Spinal cord (tissue), 10 donors: ENCODE measurements around the gene DIP2C. TPM values are rescaled to one million over a fixed set of nuclear protein-coding genes. Genes with fewer than 3 reads are reported as not detected.

Source experiments
- DNase-seq, 6 donors: peaks; one replicate each; pipeline versions ENCODE4 v3.0.0 to v3.0.0-alpha.2; 2013 to 2015; ENCODE audit warnings: low spot score in 6 of 6, low read depth in 4 of 6
- H3K27ac ChIP-seq: one replicate; pipeline ENCODE4 v1.5.1; 2013; ENCODE audit warnings: low read depth, low read length, control low read depth
- H3K27me3 ChIP-seq: one replicate; pipeline ENCODE4 v1.6.1; 2013; ENCODE audit warnings: low read length; ENCODE audit not compliant: control insufficient read depth, insufficient read depth
- H3K36me3 ChIP-seq: one replicate; pipeline ENCODE4 v1.6.1; 2013; ENCODE audit warnings: low read length; ENCODE audit not compliant: control insufficient read depth, insufficient read depth
- H3K4me1 ChIP-seq: one replicate; pipeline ENCODE4 v1.6.1; 2013; ENCODE audit warnings: low read length; ENCODE audit not compliant: control insufficient read depth, insufficient read depth
- H3K4me3 ChIP-seq: one replicate; pipeline ENCODE4 v1.5.1; 2013; ENCODE audit warnings: low read depth, low read length, control low read depth
- H3K9me3 ChIP-seq: one replicate; pipeline ENCODE4 v1.6.1; 2013; ENCODE audit warnings: low read length; ENCODE audit not compliant: control insufficient read depth, insufficient read depth
- WGBS: methylation state at CpG from one replicate; pipeline ENCODE4 v1.1.5; 2013; ENCODE audit warnings: missing lambda C conversion rate; ENCODE audit not compliant: insufficient coverage; 5-methylcytosine and 5-hydroxymethylcytosine counted together
- polyA plus RNA-seq, 2 donors: library from polyadenylated mRNA; unstranded; fragments of 120-200 nt; gene quantifications; one replicate each; pipeline ENCODE4 v1.2.1, GENCODE V29; 2013; ENCODE audit not compliant: insufficient read length in 2 of 2
- small RNA-seq: library from RNA; depleted of rRNA; stranded (forward); fragments of <200 nt; gene quantifications from one replicate; pipeline ENCODE3, GENCODE V24; 2014; ENCODE audit warnings: low replicate concordance
- total RNA-seq, 2 donors: library from RNA; depleted of rRNA in 1 of 2; stranded (reverse); fragments of 120-200 nt in 1 of 2; fragments of >200 nt in 1 of 2; gene quantifications; one replicate each; pipeline versions ENCODE4 v1.2.3 to v1.2.4, GENCODE V29; 2013 to 2014
- donor health status: healthy.

The DIP2C gene
- total and polyA plus RNA-seq, 4 donors: 15.4 to 36.3 (median 29.3) TPM

- Histone ChIP-seq H3K27ac (no peak overlapping the region), H3K4me3 (no peak overlapping the region), H3K9me3 (no peaks in the 10 kb centered on the region), H3K4me1 (no peaks in the 10 kb centered on the region), H3K36me3 (no peaks in the 10 kb centered on the region), H3K27me3 (no peaks in the 10 kb centered on the region)
- 91% methylated on average over 7 of the region's 9 CpGs for WGBS
- no peak for DNase-seq
Measured at GRCh38 chr10:230758-231157, 458.7 kb downstream of the DIP2C start.

GRCh38 chr10:228366-228765, 461.1 kb downstream of the DIP2C start:
- H3K36me3 ChIP-seq: no peaks in the 10 kb centered on the region
- no CpG with 5 or more reads among the region's 6 CpGs for WGBS

GRCh38 chr10:227014-227413, 462.5 kb downstream of the DIP2C start:
- H3K36me3 ChIP-seq: no peaks in the 10 kb centered on the region
- no peaks in the 10 kb centered on the region for H3K27me3 ChIP-seq
- WGBS: no CpG with 5 or more reads among the region's 2 CpGs
- H3K9me3 ChIP-seq: no peaks in the 10 kb centered on the region
- no peak overlapping the region for H3K27ac ChIP-seq
- no peak overlapping the region for H3K4me3 ChIP-seq
- H3K4me1 ChIP-seq: no peaks in the 10 kb centered on the region
- DNase-seq: no peak

More at GRCh38 chr10:228366-228765, 461.1 kb downstream of the DIP2C start:
- no peak overlapping the region for H3K27ac ChIP-seq
- DNase-seq: no peak
- H3K4me1 ChIP-seq: no peaks in the 10 kb centered on the region
- H3K27me3 ChIP-seq: no peaks in the 10 kb centered on the region
- no peak overlapping the region for H3K4me3 ChIP-seq
- no peaks in the 10 kb centered on the region for H3K9me3 ChIP-seq

GRCh38 chr10:226018-226417, 463.4 kb downstream of the DIP2C start:
- H3K36me3 ChIP-seq: no peaks in the 10 kb centered on the region
- H3K27ac ChIP-seq: no peak overlapping the region
- no peak for DNase-seq
- WGBS: no CpG with 5 or more reads among the region's 2 CpGs
- H3K9me3 ChIP-seq: no peaks in the 10 kb centered on the region
- no peak overlapping the region for H3K4me3 ChIP-seq
- H3K27me3 ChIP-seq: no peaks in the 10 kb centered on the region
- no peaks in the 10 kb centered on the region for H3K4me1 ChIP-seq

GRCh38 chr10:224571-224970, 464.9 kb downstream of the DIP2C start:
- Histone ChIP-seq H3K27ac (no peak overlapping the region), H3K4me3 (no peak overlapping the region), H3K36me3 (no peaks in the 10 kb centered on the region), H3K4me1 (no peaks in the 10 kb centered on the region), H3K27me3 (no peaks in the 10 kb centered on the region), H3K9me3 (no peaks in the 10 kb centered on the region)
- 50% methylated on average over 1 of the region's 3 CpGs for WGBS
- DNase-seq: no peak

Small RNAs within 50 kb of the gene (small RNA-seq; reads per million reads assigned to genes)
- gene MIR5699 (0.91 reads per million, percentile 77 among the genes with 10 or more reads in this experiment), gene RN7SL754P (not detected), gene RNA5SP298 (0.08 reads per million)

Other genes starting within 250 kb of the DIP2C start
- 10 to 100 TPM; 28.2 to 37.8 TPM for gene LARP4B, start 242.0 kb upstream of the DIP2C start, total RNA-seq
- gene LARP4B, start 242.0 kb upstream of the DIP2C start, polyA plus RNA-seq: 10 to 100 TPM; 38.3 to 38.5 TPM